ENCODE data around the gene ASTN2. TPM values are rescaled to one million over a fixed set of nuclear protein-coding genes. Genes with fewer than 3 reads are reported as not detected.

Gene ASTN2
- total RNA-seq, 1 experiment from 2014 or later = 4.8 TPM

DNA sequence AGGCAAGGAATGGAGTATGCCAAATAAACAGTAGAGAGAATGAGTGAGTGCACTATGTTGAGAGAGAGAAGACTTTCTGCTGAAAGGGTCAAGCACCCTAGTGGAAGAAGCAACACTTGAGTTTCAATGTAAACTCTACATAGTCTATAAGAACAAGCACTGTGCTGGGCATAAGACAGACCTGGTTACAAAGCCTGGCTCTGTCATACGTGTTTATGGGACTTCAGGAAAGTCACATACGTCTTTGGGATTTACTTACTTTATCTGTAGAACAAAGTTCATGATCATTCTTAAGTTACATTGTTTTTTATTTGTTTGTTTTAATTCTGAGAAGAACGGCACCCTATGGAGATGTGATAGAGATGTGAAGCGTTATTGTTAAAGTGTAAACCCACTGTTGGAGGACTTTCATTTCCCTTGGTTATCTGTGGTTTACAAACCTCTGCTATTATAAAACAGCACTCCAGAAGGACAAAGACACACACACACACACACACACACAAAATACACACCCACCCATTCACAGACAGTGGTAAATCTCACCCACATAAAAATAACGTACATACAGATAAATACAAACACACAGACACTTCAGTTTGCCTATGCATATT is 798.4 kb downstream of the ASTN2 start:
- BruUV-seq (replicated peaks) = no TSS peak
- ATAC-seq (no peak), DNase-seq (ENCODE audit: low read depth, low spot score) (no peak)
- no peaks in the 10 kb centered on the region for H4K20me1 ChIP-seq (ENCODE audit: insufficient read depth)
- CTCF ChIA-PET = no interaction called here
- H3K4me1 ChIP-seq (ENCODE audit: control insufficient read depth in 1 of 2, insufficient read depth in 2 of 2, low read length in 2 of 2) = no peaks in the 10 kb centered on the region
- H3K9me3 ChIP-seq (ENCODE audit: control insufficient read depth in 1 of 2, insufficient read depth in 1 of 2, low read depth in 1 of 2, low read length in 2 of 2) = no peaks in the 10 kb centered on the region
- no peak overlapping the region for H3K27ac ChIP-seq (ENCODE audit: low read depth, low read length)
- H3K9me2 ChIP-seq (ENCODE audit: insufficient read depth) = no peaks in the 10 kb centered on the region
- RAD21 ChIA-PET (ENCODE audit: low non-redundant PET in 1 of 2, low total read pairs in 2 of 2, uncharacterized antibody in 2 of 2, unreplicated experiment in 2 of 2) = no interaction called here
- H3K27me3 ChIP-seq (ENCODE audit: insufficient read depth, low read length) = no peaks in the 10 kb centered on the region
- H3K4me3 ChIP-seq (replicated peaks in 1 of 2; ENCODE audit: low read depth in 1 of 2, low read length in 2 of 2) = no peak overlapping the region
- TF ChIP-seq RAD21 (IDR thresholded peaks at IDR 0.05; ENCODE audit: low read depth) (no peak), JUND (IDR thresholded peaks at IDR 0.05) (no peak), TCF7L2 (IDR thresholded peaks at IDR 0.05; ENCODE audit: borderline replicate concordance, extremely low read depth, insufficient read depth, insufficient read length) (no peak), POLR2AphosphoS5 (IDR thresholded peaks at IDR 0.05; ENCODE audit: low read depth, low read length) (no peak), POLR2A (IDR thresholded peaks at IDR 0.05; ENCODE audit: borderline replicate concordance, extremely low read depth, insufficient read depth, insufficient read length) (no peak), CBX3 (IDR thresholded peaks at IDR 0.05; ENCODE audit: low read depth) (no peak), SP1 (IDR thresholded peaks at IDR 0.05; ENCODE audit: low read depth) (no peak), ZFX (IDR thresholded peaks at IDR 0.05) (no peak), FOSL1 (IDR thresholded peaks at IDR 0.05; ENCODE audit: low read depth) (no peak), SRF (IDR thresholded peaks at IDR 0.05; ENCODE audit: low read depth) (no peak), EZH2phosphoT487 (IDR thresholded peaks at IDR 0.05; ENCODE audit: borderline replicate concordance) (no peak), EZH2 (IDR thresholded peaks at IDR 0.05) (no peak), ELF1 (IDR thresholded peaks at IDR 0.05; ENCODE audit: borderline replicate concordance, low read depth) (no peak), ZNF274 (IDR thresholded peaks at IDR 0.05; ENCODE audit: low read depth, low read length) (no peak), REST (IDR thresholded peaks at IDR 0.05; ENCODE audit: low read depth) (no peak)
- TF ChIP-seq, protein P1, sequence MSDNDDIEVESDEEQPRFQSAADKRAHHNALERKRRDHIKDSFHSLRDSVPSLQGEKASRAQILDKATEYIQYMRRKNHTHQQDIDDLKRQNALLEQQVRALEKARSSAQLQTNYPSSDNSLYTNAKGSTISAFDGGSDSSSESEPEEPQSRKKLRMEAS (IDR thresholded peaks at IDR 0.05) = no peak
- no peak overlapping the region for H3K4me2 ChIP-seq (ENCODE audit: low read length)
- H3K36me3 ChIP-seq (ENCODE audit: control insufficient read depth in 1 of 2, insufficient read depth in 2 of 2, low read length in 2 of 2) = no peaks in the 10 kb centered on the region
- H3K79me2 ChIP-seq (ENCODE audit: insufficient read depth, low read length) = no peaks in the 10 kb centered on the region
- no peak overlapping the region for H2AFZ ChIP-seq (ENCODE audit: low read depth, low read length, poor library complexity, severe bottlenecking)
- no peak overlapping the region for H3K9ac ChIP-seq (ENCODE audit: low read length)
- intact Hi-C loops (cut with micrococcal nuclease) = no loop called here
- POLR2A ChIA-PET = no interaction called here
